Measurements from ENCODE around the gene OR2V1. TPM values are rescaled to one million over a fixed set of nuclear protein-coding genes. Genes with fewer than 3 reads are reported as not detected.

The OR2V1 gene
- total RNA-seq, 6 donors from 2014 or later = not detected

GRCh38 chr5:181111010-181111409, 20.0 kb downstream of the OR2V1 start:
- ATAC-seq (ENCODE audit: low FRiP score in 2 of 2) = no peak
- Histone ChIP-seq H3K27ac (no peak overlapping the region), H3K9me3 (no peaks in the 10 kb centered on the region), H3K4me3 (no peak overlapping the region), H3K27me3 (peaks cover 0 to 13% (median 5%) of the 10 kb centered on the region in 4 donors), H3K36me3 (no peaks in the 10 kb centered on the region), H3K4me1 (peaks cover 0 to 6% (median 2%) of the 10 kb centered on the region in 4 donors)
- 85 to 90% methylated on average over 5 of the region's 5 CpGs for WGBS, 2 donors
- TF ChIP-seq POLR2A (IDR thresholded peaks at IDR 0.05) = no peak
- no peak for TF ChIP-seq CTCF (IDR thresholded peaks at IDR 0.05)
- TF ChIP-seq EP300 (IDR thresholded peaks at IDR 0.05) = no peak
- TF ChIP-seq POLR2AphosphoS5 (IDR thresholded peaks at IDR 0.05) = no peak
- DNase-seq = no peak

- TF ChIP-seq POLR2A (IDR thresholded peaks at IDR 0.05) (no peak), CTCF (IDR thresholded peaks at IDR 0.05) (no peak), POLR2AphosphoS5 (IDR thresholded peaks at IDR 0.05) (no peak), EP300 (IDR thresholded peaks at IDR 0.05) (no peak)
Measured at GRCh38 chr5:181109489-181110013, 21.4 kb downstream of the OR2V1 start.

GRCh38 chr5:181108578-181109165, 22.3 kb downstream of the OR2V1 start:
- Histone ChIP-seq H3K4me3 (no peak overlapping the region), H3K27me3 (no peaks in the 10 kb centered on the region), H3K4me1 (peaks cover 0 to 3% (median 0%) of the 10 kb centered on the region in 4 donors), H3K27ac (no peak overlapping the region), H3K36me3 (no peaks in the 10 kb centered on the region), H3K9me3 (no peaks in the 10 kb centered on the region)
- WGBS, 2 donors = 82 to 93% methylated on average over 11 to 14 of the region's 14 CpGs
- ATAC-seq (ENCODE audit: low FRiP score in 2 of 2) = no peak
- DNase-seq = no peak
- TF ChIP-seq EP300 (IDR thresholded peaks at IDR 0.05) (no peak), POLR2A (IDR thresholded peaks at IDR 0.05) (no peak), POLR2AphosphoS5 (IDR thresholded peaks at IDR 0.05) (no peak), CTCF (IDR thresholded peaks at IDR 0.05) (no peak)

More at GRCh38 chr5:181109489-181110013, 21.4 kb downstream of the OR2V1 start:
- no peak for ATAC-seq (ENCODE audit: low FRiP score in 2 of 2)
- Histone ChIP-seq H3K9me3 (no peaks in the 10 kb centered on the region), H3K36me3 (no peaks in the 10 kb centered on the region), H3K27me3 (peaks cover 0 to 5% (median 2%) of the 10 kb centered on the region in 4 donors), H3K4me3 (no peak overlapping the region), H3K27ac (no peak overlapping the region), H3K4me1 (peaks cover 0 to 3% (median under 1%) of the 10 kb centered on the region in 4 donors)
- no peak for DNase-seq
- WGBS, 2 donors = 58 to 77% methylated on average over 9 to 11 of the region's 11 CpGs

- TF ChIP-seq EP300 (IDR thresholded peaks at IDR 0.05) (no peak), POLR2AphosphoS5 (IDR thresholded peaks at IDR 0.05) (no peak), CTCF (IDR thresholded peaks at IDR 0.05) (no peak), POLR2A (IDR thresholded peaks at IDR 0.05) (no peak)
- no peak for DNase-seq
- H3K4me1 ChIP-seq = peaks cover 0 to 3% (median 0%) of the 10 kb centered on the region in 4 donors
- no peak overlapping the region for H3K27ac ChIP-seq
- no peaks in the 10 kb centered on the region for H3K36me3 ChIP-seq
- no peak for ATAC-seq (ENCODE audit: low FRiP score in 2 of 2)
- WGBS, 2 donors = 75 to 78% methylated on average over 9 of the region's 9 CpGs
- no peaks in the 10 kb centered on the region for H3K27me3 ChIP-seq
- no peak overlapping the region for H3K4me3 ChIP-seq
- H3K9me3 ChIP-seq = no peaks in the 10 kb centered on the region
Measured at GRCh38 chr5:181107699-181108098, 23.3 kb downstream of the OR2V1 start.

Data from upper lobe of left lung (tissue), 6 donors.